Head of caudate nucleus (tissue), 42 donors: ENCODE measurements around the gene RIC1.
"Not testable (repeated sequence)": the region's sequence is repeated elsewhere in the genome, so short reads cannot be mapped to it uniquely, and the experiment has no call there.

ENCODE experiments used
- DNase-seq, 42 donors: peaks; one replicate each; pipeline versions ENCODE4 v3.0.0 to v3.0.0-alpha.2; 2020 to 2021; ENCODE audit warnings: mixed read lengths in 7 of 42
- intact Hi-C: fragments of 100-400 bp; cut with DNase I; formaldehyde crosslinking; loops from one replicate; pipeline ENCODE4 v1.15.0; 2022

Gene RIC1

DNA sequence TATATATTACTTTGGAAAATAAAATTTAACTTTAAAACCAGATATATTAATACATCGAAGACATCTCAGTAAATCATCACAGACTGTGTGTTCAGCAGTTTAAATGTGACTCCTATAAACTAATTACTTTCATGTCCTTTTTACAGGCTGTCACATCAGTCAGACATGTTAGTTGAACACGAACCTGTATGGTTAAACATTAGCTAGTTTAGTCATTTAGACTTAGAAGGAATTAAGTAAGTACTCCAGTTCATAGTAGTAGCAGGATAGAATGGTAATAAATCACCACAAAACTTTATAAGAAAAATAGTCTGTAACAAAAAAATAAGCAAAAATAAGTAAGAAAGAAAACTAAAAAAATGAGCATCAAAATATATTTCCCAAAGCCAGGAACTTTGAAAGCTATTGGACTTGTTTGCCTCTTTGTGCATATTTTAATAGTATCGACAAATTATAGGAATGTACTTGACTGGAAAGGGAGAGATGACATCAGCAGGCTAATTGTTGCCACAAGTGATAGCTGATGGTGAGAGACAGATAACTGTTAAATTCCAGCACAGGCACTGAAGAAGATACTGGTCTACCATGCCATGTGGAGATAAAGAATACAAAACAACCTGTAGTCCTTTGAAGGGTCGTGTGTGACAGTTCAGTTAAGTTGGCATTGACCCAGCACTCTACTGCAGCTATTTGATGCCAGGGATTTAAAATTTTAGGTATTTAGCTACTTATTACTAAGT is 83.9 kb downstream of the RIC1 start:
- intact Hi-C loops, result no loop called here
- no peak for DNase-seq

DNA sequence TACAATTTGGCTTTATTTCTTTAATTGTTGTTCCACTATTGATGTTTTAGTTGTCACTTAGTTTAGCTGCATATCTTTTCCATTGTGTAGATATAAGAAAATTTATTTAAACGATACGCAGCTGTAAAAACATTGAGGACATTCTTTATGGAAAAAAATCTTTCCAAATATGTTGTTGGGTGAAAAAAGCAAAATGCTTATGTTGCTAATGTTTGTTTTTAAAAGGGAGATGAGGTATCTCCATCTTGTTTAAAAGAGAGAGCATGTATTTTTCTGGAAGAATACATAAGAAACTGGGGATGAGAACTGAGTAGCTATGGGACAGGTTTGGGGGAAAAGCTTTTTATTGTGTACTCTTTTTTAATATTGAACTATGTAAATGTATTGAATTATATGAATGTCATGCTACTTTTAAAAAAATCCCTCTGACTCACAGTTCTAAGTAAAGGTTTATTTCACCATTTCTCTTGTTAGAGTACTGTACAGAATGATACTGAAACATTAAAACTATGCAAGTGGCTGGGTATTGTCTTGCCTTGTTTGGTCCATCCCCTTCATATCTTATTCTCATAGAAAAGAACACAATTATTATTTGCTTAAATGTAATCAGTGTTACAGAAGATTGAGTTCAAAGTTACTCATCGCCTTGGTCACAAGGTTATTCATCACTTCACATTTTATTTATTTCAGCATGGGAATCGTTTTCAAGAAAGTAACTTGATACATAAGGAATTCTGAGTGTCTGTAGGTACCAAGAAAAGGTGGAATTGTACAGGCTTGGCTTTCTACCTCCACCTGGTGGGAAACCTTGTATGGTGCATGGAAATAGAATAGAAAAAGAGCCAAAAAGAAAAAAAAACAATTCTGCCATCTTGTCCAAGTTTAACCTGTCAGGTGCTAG is 85.8 kb downstream of the RIC1 start:
- intact Hi-C loops, result no loop called here

DNA sequence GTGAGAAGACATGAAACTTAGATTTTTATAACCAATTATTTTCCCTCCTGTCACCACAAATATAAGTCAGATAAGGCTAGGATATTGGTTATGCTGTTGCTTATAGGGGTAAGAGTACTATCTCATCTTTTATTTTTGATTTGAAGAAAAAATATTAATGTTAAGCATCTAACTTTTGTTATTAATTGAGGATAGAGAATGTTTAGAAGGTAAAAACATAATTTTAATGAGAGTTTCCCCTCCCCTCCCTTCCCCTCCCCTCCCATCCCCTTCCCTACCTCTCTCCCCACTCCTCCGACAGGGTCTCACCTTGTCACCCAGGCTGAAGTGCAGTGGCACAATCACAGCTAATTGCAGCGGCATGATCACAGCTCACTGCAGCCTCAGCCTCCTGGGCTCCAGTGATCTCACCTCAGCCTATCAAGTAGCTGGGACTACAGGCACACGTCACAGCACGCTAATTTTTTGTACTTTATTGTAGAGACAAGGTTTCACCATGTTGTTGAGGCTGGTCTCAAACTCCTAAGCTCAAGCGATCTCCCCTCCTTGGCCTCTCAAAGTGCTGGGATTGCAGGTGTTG is 86.7 kb downstream of the RIC1 start:
- intact Hi-C loops, result no loop called here
- no peak for DNase-seq

More for the DNA sequence above, 85.8 kb downstream of the RIC1 start:
- DNase-seq, result peak in 1 of 42 donors; percentile 9

DNA sequence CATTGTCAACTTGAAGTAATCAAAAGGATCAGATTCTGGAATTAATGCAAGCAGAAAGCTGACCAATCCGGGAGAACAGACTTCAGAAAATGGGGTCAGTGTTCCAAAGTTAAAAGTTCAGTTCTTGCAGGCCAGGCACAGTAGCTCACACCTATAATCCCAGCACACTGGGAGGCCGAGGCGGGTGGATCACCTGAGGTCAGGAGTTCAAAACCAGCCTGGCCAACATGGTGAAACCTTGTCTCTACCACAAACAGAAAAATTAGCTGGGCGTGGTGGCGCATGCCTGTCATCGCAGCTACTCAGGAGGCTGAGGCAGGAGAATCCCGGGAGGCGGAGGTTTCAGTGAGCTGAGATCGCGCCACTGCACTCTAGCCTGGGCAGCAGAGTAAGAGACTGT is 88.5 kb downstream of the RIC1 start:
- DNase-seq, intact Hi-C loops: not testable (repeated sequence)

DNA sequence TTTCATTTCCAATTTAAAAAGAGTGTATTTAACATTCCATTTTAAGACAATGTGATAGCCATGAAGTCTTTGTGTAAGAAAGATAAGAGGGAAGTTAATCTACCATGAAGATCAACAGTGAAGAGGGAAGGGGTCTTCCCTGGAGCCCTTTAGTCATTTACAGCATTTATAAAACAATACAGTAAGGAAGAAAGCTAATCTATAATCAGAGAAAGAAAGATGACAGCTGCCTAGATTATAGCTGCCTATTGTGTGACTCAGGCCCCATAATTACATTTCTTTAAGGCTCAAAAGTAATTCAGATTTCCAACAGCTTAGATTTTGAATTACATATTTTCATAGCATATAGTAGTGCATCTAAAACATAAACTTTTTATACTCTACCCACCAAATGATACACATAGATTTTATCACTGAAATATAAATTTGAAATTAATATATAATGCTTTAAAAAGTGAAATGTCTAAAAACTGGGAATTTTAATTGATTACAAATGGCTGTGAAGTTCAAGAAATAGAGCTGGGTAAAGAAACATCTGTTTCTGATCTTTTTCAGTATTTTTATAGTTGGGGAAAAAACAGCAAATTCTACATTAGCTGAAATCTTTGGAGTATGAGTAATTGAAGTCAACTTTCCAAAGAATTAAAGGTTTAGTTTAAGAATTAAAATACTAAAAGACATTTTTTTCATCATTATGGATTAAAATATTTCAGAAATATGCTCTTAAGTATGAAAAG is 89.6 kb downstream of the RIC1 start:
- intact Hi-C loops, result no loop called here
- no peak for DNase-seq

DNA sequence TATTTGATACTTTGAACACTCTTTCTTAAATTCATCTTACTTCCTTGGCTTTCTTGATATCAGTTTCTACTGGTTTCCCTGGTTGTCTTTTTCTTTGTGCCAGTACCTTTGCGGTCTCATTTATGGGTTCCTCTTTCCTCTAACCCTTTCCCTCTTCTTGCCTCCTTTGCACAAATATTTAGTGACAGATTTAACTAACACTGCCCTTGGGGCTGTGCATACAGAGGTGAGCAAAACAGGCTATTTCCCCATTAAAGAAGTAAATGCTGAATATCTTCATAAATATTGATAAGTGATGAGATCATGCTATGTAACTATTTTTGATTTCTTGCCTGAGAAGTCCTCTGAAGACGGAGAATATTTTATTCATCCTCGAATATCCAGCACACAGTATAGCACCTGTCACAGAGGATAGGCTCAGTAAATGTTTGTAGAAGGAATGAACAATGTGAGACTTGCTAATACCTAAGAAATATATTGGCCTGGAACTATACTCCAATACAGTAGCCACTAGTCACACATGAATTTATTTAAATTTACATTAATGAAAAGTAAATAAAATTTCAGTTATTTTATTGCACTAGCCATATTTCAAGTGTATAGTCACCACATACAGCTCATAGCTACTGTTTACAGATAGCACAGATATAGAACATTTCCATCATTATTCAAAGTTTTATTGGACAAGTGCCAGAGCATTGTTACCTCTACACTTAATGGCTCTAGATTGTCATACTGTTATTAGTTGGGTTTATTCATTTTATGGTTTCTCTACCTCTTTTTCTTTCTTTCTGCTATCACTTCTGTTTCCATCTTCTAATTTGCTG is 90.4 kb downstream of the RIC1 start:
- DNase-seq, result no peak
- intact Hi-C loops, result no loop called here

DNA sequence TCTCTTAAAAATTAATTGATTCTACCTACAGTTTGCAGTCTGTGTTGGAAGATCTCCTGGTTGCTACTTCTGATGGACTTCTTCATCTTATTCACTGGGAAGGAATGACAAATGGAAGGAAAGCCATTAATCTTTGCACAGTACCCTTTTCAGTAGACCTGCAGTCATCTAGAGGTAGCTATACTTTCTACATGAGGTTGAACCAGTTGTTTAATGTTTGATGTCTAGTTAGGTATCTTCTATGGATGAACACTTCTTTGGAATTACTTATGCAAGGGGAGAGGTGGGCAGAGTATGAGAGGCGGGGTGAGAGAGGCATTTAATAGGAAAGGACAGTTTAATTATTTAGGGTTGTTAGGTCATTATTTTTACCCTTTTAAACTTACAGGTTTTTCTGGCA is 91.2 kb downstream of the RIC1 start:
- intact Hi-C loops, result no loop called here
- no peak for DNase-seq

DNA sequence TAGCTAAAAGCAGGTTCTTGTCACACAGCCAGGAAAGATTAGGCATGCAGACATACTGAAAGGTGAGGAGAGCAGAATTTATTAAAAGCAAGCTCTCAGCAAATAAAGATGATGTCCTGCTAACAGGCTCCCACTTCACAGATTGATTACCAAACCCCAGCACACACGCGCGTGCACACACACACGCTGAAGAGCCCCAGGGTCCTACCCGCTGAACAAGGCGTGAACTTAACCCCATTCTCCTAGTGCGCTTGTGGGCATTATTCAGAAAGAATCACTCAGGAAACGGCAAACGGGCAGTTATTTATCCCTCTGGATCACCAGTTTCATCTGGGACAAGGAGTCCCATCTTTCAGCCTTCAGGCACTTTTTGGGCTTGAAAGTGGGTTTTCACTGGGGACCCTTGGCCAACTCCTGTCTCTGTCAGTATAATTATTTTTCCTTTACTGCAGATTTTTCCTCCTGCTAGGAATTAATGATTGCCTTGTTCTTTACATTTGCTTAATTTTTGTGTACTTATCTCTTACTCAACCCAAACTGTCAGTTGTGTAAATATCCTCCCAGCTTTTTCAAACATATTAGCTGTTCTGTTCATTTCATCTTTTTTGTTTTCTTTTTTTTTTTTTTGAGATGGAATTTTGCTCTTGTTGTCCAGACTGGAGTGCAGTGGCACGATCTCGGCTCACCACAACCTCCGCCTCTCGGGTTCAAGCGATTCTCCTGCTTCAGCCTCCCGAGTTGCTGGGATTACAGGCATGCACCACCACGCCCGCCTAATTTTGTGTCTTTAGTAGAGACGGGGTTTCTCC is 92.6 kb downstream of the RIC1 start:
- intact Hi-C loops, result no loop called here

DNA sequence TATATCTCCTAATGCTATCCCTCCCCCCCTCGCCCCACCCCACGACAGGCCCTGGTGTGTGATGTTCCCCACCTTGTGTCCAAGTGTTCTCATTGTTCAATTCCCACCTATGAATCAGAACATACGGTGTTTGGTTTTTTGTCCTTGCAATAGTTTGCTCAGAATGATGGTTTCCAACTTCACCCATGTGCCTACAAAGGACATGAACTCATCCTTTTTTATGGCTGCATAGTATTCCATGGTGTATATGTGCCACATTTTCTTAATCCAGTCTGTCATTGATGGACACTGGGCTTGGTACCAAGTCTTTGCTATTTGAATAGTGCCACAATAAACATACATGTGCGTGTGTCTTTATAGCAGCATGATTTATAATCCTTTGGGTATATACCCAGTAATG is 93.8 kb downstream of the RIC1 start:
- intact Hi-C loops, DNase-seq: not testable (repeated sequence)

More for the DNA sequence above, 92.6 kb downstream of the RIC1 start:
- no peak for DNase-seq

DNA sequence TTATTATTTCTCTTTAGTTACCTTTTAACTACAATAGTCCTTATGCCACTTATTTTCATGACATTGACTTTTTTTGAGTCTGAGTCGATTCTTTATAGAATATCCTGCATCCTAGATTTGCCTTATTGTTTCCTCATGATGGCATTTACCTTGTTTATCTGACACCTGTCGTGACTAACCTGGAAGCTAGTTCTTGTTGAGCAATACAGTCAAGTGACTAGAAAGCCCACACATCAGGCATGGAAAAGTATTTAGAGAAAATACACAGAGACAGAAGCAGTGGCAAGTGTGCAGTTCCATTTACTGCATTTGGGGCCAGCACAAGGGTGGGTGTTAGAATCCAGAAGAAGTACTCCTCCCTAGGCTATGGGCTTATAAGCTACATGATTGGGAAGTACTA is 106.2 kb downstream of the RIC1 start:
- DNase-seq, result no peak
- intact Hi-C loops, result no loop called here

DNA sequence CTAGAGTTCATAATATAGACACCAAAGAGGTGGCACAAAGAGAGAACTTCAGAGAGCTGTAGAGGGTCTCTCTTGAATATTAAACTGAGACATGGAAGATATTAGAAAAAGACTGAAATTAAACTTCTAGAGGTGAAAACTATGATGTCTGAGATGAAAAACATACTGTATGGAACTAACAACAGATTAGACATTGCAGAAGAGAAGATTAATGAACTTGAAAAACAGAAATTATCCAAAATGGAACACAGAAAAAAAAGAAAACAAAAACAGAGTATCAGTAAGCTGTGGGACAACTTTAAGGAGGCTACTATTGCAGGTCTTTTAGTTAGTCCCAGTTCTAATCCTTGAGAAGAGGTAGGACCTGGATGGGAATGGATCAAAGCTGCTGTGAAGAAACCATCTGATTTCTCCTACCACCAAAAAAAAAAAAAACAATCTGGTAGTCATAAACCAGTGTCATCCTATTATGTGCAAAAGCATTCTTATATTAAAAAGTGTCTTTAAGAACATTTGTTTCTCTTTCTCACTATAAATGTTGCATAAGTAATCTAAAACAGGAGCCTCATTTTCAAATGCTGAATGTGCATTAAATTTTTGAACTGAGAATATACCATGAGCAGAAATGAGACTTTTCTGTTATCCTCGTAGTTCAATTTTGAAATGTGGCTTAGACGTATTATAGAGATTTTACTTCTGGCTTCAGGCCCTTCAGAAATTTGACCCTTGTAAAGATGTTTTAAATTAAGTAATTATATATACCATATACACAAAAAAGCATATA is 107.8 kb downstream of the RIC1 start:
- no peak for DNase-seq
- intact Hi-C loops, result no loop called here

DNA sequence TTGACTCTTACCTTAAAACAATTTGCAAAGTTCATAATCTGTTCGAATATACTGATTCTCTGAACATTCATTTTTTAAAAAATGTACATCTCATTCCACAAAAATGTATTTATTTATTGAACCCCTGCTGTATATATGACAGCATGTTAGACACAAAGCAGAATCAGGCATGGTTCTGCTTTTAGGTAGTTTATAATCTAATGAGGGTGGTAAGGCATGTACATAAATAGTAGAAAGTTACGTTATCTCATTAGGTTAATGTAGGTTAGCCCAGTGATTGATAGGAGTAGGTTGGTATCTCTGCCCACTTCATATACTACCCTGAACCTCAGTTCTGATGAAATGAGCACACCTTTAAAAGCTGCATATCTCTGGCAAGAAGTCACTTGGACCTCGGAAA is 114.2 kb downstream of the RIC1 start:
- intact Hi-C loops, result no loop called here

DNA sequence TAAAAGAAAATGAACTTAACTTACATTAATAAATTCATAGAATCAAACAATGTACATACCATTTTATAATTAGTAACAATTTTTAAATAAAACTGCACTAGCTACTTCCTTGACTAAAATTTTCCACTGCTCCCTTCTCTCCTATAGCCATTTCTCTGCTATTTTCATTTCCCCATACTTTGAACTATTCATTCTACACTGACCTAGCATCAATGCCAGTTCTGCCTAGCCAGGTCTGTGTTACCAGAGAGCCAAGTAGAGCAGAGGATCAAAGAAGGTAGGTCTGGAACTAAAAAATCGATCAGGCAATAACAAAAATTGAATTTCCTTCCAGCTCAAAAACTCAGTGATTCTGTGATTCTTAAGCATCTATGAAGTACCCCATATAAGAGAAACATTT is 119.5 kb downstream of the RIC1 start:
- DNase-seq, result no peak
- intact Hi-C loops, result no loop called here

More for the DNA sequence above, 114.2 kb downstream of the RIC1 start:
- DNase-seq, result no peak

DNA sequence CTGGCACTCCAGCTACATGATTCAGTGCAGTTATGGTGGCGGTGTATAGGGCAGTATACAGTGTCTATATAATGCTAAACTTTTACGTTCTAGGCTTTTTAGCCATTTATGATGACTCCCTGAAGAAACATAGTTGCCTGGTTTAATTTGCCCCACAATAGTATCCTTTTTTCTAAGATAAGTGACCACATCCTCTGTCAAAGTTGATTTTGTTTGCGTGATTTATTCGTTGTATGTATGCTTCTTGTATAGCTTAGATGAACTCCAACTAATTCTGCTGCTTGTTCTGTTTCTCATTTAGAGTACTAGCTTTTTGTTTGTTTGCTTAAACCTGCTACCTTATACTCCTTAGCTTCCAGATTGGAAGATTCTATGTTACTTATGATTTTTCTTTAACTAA is 120.4 kb downstream of the RIC1 start:
- no peak for DNase-seq
- intact Hi-C loops, result no loop called here

DNA sequence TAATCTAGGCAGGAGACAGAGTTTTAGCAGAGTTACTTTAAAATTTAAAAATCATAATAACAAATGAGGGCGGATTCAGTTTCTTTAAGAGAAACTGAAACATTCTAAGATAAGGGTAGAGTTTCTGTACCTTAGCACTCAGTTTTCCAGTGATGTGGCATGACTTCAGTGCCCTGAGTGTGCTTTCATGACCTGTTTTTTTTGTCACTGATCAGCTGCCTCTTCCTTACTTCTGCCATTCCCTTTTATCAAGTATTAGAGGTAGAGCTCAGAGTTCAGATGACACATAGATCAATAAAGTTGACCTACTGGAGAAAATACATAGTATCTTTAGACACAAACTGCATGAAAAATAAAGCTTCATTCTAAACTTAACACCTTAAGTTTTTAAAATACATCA is 121.7 kb downstream of the RIC1 start:
- intact Hi-C loops, result no loop called here
- DNase-seq, result no peak

DNA sequence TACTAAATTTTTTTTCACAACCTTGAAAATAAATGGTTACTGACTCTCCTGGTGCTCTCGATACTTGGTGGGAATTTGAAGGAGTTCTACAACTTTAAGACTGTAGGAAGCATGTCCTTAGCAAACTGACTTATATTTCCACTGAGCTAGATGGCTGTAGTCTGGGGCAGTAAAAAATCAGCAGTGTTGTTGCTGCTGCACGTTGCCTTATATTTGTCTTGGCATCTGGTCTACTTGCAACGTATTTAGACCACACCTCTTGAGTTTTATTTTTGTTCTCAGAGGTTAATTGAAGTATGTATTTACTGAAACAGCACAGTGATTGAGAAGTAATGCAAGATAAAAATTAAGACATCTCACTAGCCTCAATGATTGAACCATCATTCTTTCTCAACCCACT is 127.7 kb downstream of the RIC1 start:
- intact Hi-C loops, result no loop called here
- DNase-seq, result no peak

DNA sequence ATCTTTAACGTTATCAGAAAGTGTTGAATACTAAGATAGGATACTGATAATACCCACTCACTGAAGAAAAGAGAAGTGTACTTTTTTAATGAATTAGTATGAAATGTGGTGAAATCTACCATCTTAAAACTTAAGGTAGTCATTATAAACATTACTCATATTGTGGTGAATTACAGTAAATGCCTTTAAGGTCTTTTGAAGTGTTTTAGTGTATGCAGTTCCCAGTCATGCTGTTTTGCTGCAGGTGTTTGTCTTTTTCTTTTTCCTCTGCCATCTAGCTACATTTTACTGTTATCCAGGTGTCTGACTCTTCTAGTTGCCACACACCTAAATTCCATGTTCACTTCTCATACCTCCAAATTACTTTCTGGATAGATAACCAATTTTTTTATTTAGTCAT is 131.4 kb downstream of the RIC1 start:
- intact Hi-C loops, result no loop called here
- DNase-seq, result no peak
